Measurements from ENCODE around the gene CDX1. TPM values are rescaled to one million over a fixed set of nuclear protein-coding genes. Genes with fewer than 3 reads are reported as not detected.

Gene CDX1
- total RNA-seq, 1 experiment from 2014 or later, result not detected

DNA sequence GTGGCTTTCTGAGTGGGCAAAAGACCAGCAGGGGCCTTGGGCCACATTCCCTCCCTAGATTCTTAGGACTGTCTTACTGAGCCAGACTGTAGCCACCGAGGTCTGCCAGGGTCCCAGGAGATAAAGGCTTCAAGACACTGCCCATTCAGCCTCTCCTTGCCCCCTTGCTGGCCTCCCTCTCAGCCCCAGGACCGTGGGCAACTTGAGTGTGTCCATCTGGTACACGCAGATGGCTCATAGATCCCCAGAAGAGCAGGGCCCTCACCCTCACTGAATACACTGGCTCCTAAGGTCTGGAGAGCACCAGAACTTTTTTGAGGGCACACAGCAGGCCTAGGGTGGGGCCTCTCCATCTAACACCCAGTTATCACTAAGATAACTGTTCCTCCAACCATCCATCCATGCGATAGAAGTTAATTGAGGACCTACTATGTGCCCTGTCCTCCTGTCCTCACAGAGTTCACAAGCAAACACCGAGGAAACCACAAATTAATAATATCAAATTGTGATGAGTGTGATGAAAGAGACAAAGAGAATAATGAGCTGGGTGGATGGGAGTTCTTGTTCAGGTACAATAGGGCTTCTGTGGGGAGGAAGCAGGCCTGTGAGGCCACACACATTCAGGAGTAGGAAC lies 6.0 kb upstream of the CDX1 start:
- DNase-seq (ENCODE audit: extremely low read depth, low read depth), result no peak

DNA sequence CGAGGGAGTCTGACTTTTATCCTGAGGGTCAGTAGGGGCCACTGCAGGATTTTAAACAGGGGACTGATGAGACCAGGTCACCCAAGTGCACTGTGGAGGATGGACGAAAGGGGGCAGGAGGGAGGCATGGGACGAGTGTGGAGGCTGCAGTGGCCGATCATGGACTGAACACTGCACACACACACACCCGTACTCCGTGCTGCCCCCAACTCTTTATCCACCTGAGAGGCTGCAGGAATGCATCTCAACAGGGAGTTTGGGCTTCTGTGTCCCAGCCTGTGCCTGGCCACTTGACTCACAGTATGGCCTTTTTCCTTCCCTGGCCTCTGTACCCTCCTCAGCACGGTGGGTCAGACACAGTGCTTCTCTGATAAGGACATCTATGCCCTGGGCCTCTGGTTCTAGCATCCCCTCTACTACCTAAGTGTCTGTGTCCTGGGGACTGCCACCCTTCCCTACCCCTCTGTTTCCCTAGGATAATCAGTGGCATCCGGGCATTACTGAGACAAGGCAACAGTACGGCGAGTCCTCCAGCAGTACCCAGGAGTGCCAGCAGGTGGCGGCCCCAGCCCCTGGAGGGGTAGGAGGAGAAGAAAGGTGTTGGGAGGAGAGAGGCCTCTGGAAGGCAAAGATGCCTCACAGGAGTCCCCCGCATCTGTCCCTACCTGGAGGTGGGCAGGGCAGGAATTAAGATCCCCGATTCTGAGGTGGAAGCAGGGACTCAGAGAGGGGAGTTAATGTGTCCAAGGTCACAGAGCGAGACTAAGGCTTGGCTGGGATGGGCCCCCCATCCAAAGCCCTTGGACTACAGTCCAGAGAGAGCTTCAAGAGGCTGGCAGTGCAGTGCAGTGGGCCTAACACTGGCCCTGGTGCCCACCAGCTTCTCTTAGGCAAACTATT lies 5.1 kb upstream of the CDX1 start:
- peak; percentile 89 for DNase-seq (ENCODE audit: extremely low read depth, low read depth)

DNA sequence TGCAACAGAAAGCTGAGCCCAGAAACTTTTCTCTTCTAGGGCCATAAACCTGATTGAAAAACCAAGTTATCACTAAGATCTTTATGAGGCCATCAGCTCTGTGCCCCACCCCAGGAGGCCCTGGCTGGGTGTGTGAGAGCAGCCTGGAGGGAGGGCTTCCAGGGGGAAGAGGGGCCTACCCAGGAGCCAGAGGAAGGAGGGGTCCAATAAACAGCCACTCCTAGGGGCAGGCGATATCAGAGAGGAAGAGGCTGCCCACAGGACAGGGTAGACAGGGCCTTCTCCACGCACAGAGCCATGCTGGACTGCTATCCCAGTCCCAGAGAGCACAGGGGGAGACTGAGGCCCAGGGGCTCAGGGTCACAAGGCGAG lies 4.5 kb upstream of the CDX1 start:
- DNase-seq (ENCODE audit: extremely low read depth, low read depth), result no peak

- no peak for DNase-seq (ENCODE audit: extremely low read depth, low read depth)
Observed at GRCh38 chr5:150163035-150163434, 3.5 kb upstream of the CDX1 start.

GRCh38 chr5:150163547-150164059 lies 3.0 kb upstream of the CDX1 start:
- DNase-seq (ENCODE audit: extremely low read depth, low read depth), result no peak

- DNase-seq (ENCODE audit: extremely low read depth, low read depth), result no peak
Observed at GRCh38 chr5:150164211-150164980, 2.2 kb upstream of the CDX1 start.

DNA sequence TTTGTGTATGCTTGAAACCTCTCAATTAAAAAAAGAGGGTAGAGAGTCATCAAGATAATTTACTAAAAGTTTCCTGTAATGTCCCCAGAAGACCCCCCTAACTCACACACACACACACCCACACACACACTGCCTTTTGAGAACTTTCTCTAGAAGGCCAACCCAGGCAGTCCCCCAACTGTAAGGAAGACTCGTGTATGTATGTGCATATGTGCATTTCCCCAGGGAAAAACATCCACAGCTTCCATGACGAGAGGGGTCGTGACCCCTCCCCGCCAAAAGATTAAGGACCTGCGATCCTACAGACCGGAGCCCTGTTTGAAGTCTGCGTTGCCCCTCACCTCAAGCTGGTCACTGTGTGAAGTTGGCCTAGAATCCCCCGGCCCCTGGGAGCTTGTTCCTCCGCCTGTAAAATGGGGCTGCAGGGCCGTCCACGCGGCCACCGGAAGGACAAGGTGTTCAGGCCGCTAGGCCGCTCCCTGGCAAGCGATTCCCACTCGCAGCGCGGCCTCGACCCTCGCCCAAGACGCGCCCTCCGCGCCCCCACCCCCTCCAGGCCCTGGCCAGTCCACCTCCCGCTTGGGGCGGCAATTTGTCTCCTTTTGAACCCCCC lies 435 bp upstream of the CDX1 start:
- no peak for DNase-seq (ENCODE audit: extremely low read depth, low read depth)

DNA sequence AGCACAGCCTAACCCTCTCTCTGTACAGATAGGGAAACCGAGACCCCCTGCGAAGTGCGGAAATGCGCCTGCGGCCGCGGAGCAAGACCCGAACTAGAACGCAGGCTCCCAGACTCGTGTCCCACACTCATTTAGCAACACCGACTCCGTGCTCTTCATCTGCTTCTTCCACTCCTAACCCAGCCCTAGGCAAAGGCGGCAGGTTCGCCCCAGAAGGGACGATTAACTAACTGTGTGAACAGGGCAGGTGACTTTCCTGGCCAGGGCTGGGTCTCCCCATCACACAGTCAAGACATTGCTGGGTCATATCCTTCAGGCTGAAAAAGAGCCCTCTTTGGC lies 903 bp downstream of the CDX1 start:
- no peak for DNase-seq (ENCODE audit: extremely low read depth, low read depth)

DNA sequence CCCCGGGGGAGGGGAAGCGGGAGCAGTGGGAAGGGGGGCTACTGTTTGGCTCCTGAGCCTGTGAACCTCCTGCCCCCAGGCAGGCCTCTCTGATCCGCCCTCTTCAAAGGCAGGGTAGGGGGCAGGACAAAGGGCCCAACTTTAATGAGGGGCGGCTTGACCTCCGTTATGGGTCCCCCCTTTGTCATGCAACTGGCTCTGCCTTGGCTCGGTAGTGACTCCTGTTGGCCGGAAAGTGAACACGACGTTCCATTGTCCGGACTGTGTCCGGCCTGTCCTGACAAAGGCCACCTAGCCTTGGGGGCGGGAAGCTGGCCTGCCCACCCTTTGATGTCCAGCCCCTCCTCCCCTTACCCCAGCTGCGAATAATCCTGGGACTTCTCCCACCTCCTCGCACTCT lies 1.3 kb downstream of the CDX1 start:
- DNase-seq (ENCODE audit: extremely low read depth, low read depth), result no peak

GRCh38 chr5:150168864-150169263 lies 2.3 kb downstream of the CDX1 start:
- DNase-seq (ENCODE audit: extremely low read depth, low read depth), result no peak

DNA sequence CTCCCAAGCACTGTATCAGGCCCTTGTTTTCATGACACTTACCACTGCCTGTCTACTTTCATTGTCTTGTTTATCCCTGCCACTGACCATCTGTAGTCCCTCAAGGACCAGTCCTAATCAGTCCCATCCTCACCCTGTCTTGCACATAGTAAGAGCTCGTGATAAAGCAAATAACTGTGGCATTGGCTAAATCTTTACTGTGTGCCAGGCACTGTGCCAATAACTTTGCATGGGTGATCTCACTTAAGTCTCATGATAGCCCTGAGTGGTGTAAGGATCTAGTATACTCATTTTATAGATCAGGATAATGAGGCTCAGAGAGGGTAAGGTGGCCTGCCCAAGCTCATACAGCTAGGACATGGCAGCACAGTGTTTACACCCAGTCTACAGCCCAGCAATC lies 5.6 kb downstream of the CDX1 start:
- DNase-seq (ENCODE audit: extremely low read depth, low read depth), result no peak

GRCh38 chr5:150172556-150172955 lies 6.0 kb downstream of the CDX1 start:
- no peak for DNase-seq (ENCODE audit: extremely low read depth, low read depth)

DNA sequence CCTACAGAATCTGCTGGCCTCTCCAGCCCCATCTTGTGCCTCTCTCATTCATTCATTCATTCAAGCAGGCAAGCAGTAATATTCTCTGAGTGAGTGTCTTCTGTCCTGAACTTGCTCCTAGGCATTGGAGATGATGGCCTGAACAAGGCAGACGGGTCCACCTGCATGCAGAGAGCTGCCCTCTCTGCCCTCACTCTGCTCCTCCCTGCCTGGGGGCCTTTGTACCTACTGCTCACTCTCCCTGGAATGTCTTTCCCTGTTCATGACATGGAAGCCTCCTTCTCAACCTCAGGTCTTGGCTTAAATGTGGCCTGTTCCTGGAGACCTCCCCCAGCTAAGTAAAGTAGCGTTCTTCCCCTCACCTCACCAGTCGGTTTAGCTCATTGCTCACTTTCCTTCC lies 6.6 kb downstream of the CDX1 start:
- no peak for DNase-seq (ENCODE audit: extremely low read depth, low read depth)

- DNase-seq (ENCODE audit: extremely low read depth, low read depth), result no peak
Observed at GRCh38 chr5:150174285-150174684, 7.7 kb downstream of the CDX1 start.

GRCh38 chr5:150175076-150175475 lies 8.5 kb downstream of the CDX1 start:
- DNase-seq (ENCODE audit: extremely low read depth, low read depth), result no peak

DNA sequence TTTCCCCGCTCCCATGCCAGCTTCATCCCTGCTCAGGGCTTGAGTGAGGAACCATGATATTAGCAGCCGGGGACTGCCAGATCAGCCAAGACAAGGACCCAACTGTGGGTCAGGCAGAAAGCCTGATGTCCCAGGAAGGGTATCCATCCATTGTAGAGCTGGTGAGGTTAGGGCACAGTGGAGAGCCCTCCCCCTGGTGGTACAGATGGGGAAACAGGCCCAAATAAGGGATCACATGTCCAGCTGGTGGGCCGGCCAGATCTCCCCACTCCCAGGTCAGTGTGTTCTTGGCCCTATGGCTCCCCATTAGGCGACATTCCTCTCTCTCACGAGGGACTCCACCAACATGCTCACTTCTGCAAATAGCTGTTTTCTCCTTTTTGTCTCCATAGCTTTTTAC lies 9.0 kb downstream of the CDX1 start:
- peak; percentile 48 for DNase-seq (ENCODE audit: extremely low read depth, low read depth)

GRCh38 chr5:150176745-150177477 lies 10.3 kb downstream of the CDX1 start:
- DNase-seq (ENCODE audit: extremely low read depth, low read depth), result no peak

- no peak for DNase-seq (ENCODE audit: extremely low read depth, low read depth)
Observed at GRCh38 chr5:150177721-150178120, 11.1 kb downstream of the CDX1 start.

DNA sequence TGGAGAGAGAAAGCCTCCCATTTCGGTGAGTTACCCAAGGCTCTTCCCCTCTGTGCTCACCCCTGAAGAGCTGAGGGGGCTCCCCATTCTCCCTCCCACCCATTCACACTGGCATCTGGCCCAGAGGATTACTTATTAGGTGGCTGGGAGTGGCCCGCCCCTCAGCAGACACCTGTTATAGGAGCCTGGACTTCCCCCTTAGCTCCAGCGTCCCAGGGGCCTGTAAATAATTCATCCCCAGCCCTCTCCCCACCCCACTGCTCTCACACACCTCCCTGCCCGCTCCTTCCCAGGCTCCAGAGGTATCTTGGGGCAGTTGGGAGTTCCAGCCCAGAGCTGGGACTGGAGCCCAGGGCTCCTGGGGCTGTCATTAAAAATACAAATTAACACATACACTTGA lies 11.7 kb downstream of the CDX1 start:
- DNase-seq (ENCODE audit: extremely low read depth, low read depth), result no peak

- DNase-seq (ENCODE audit: extremely low read depth, low read depth), result no peak
Observed at GRCh38 chr5:150179019-150179620, 12.5 kb downstream of the CDX1 start.
